Keratinocyte (primary cell): Measurements from ENCODE around the gene GPR152.

ENCODE experiments used
- EZH2 ChIP-seq: IDR thresholded peaks from one replicate; pipeline ENCODE4 v1.6.1; 2012; ENCODE audit warnings: inconsistent platforms, mild to moderate bottlenecking, low read length, moderate library complexity
- TF ChIP-seq, protein P1 (sequence below), 3 experiments: IDR thresholded peaks in 1 of 3; conservative IDR thresholded peaks in 1 of 3; optimal IDR thresholded peaks in 1 of 3; 2 replicates in 2 of 3; 3 replicates in 1 of 3; pipeline versions ENCODE3 to v1.5.1; 2011; ENCODE audit warnings: low read length in 3 of 3, mild to moderate bottlenecking in 3 of 3, moderate library complexity in 2 of 3, control low read depth in 1 of 3, inconsistent platforms in 1 of 3; ENCODE audit not compliant: insufficient read depth in 2 of 3; ENCODE audit errors: extremely low read depth in 1 of 3

DNA sequence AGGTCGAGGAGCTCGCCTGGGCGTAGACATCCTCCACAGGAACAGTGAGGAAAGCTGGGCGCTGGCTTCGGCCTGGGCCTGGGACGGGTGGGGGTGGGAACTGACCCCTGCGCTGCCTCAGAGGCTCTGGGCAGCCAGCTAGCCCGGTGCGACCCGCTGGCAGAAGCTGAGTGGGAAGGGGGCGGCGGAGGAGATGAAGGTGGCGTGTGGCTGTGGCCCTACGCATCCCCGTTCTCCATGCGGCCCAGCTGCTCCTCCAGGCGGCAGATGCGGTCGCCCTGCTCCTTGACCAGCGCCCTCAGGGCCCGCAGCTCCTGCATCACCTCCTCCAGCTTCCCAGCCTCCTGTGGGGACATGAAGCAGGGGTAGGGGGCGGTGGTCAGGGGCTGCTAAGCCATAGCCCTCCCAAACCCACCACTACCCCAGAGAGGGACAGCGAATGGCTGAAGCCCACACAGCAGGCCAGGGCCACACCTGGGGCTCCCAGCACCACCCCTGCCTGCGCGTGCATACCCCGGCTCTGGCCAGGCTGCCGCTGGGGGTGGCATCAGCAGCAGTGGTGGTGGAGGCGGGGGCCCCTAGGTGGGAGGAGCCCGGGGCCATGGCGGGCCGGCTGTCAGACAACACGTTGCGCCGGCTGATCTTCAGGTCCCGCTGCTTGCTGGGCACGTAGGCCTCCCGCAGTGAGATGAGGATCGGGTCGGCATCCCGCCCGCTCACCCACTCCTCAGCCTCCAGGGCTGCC lies 14.2 kb downstream of the GPR152 start:
- TF ChIP-seq, protein P1, sequence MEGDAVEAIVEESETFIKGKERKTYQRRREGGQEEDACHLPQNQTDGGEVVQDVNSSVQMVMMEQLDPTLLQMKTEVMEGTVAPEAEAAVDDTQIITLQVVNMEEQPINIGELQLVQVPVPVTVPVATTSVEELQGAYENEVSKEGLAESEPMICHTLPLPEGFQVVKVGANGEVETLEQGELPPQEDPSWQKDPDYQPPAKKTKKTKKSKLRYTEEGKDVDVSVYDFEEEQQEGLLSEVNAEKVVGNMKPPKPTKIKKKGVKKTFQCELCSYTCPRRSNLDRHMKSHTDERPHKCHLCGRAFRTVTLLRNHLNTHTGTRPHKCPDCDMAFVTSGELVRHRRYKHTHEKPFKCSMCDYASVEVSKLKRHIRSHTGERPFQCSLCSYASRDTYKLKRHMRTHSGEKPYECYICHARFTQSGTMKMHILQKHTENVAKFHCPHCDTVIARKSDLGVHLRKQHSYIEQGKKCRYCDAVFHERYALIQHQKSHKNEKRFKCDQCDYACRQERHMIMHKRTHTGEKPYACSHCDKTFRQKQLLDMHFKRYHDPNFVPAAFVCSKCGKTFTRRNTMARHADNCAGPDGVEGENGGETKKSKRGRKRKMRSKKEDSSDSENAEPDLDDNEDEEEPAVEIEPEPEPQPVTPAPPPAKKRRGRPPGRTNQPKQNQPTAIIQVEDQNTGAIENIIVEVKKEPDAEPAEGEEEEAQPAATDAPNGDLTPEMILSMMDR (optimal IDR thresholded peaks at IDR 0.05 in 1 of 3, IDR thresholded peaks at IDR 0.05 in 1 of 3, conservative IDR thresholded peaks at IDR 0.05 in 1 of 3; ENCODE audit: extremely low read depth in 1 of 3, insufficient read depth in 2 of 3, low read length in 3 of 3), result no peak
- TF ChIP-seq EZH2, result no peak
